ENCODE measurements around the gene RAD51B. TPM values are rescaled to one million over a fixed set of nuclear protein-coding genes. Genes with fewer than 3 reads are reported as not detected.

Gene RAD51B
- total RNA-seq, 2 donors from 2014 or later: 9.3 to 12.1 TPM

DNA sequence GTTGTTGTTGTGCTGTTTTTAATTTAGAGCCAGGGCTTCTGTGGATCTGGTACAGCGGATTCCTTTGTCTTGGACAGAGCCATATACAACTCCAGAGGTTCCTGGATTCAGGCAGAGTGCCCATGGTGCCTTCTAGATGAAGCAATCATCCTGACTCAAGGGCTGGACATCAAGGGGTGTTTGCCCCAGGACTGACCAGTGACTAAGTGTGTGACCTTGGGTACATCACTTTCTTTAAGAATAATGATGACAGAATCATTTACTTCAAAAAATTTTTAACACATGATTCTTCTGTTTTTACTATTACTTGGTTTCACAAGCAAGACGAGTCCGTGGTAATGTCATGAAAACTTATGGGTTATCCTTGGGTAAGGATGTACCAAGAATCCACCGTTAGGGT is 576.0 kb downstream of the RAD51B start:
- Histone ChIP-seq H3K4me3 (no peak overlapping the region), H3K4me1 (ENCODE audit: control insufficient read depth in 1 of 2, low read depth in 2 of 2) (peaks cover 56 to 88% of the 10 kb centered on the region in 2 donors), H3K27me3 (replicated peaks; ENCODE audit: insufficient read depth) (no peaks in the 10 kb centered on the region), H3K36me3 (no peaks in the 10 kb centered on the region), H3K27ac (peak overlapping the region; percentile 70 to 76), H3K9me3 (no peaks in the 10 kb centered on the region)
- TF ChIP-seq, protein P1, sequence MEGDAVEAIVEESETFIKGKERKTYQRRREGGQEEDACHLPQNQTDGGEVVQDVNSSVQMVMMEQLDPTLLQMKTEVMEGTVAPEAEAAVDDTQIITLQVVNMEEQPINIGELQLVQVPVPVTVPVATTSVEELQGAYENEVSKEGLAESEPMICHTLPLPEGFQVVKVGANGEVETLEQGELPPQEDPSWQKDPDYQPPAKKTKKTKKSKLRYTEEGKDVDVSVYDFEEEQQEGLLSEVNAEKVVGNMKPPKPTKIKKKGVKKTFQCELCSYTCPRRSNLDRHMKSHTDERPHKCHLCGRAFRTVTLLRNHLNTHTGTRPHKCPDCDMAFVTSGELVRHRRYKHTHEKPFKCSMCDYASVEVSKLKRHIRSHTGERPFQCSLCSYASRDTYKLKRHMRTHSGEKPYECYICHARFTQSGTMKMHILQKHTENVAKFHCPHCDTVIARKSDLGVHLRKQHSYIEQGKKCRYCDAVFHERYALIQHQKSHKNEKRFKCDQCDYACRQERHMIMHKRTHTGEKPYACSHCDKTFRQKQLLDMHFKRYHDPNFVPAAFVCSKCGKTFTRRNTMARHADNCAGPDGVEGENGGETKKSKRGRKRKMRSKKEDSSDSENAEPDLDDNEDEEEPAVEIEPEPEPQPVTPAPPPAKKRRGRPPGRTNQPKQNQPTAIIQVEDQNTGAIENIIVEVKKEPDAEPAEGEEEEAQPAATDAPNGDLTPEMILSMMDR (IDR thresholded peaks at IDR 0.05): no peak
- ATAC-seq (ENCODE audit: insufficient number of reproducible peaks, low FRiP score, low read depth) (peak; percentile 75), DNase-seq (ENCODE audit: low spot score) (peak; percentile 51)

DNA sequence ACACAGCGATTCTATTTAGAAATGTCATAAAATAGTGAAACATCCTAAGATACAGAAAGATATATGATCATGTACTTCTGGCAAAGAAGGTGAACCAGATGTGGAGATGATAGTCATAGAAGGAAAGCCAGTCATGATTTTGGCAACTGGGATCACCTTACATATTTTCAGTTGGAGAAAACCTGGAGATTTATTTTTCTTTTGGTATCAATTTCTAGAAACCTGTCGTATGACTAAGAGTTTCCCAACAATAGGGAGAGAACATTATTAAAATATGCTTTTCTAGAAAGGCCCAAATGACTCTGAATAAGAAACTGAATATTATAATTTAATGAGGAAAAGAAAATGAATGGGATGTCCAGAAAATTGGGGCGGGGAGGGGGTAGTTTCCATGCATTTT is 576.9 kb downstream of the RAD51B start:
- peaks cover 52 to 88% of the 10 kb centered on the region in 2 donors for H3K4me1 ChIP-seq (ENCODE audit: control insufficient read depth in 1 of 2, low read depth in 2 of 2)
- peak overlapping the region; percentile 70 to 76 for H3K27ac ChIP-seq
- TF ChIP-seq, protein P1 (IDR thresholded peaks at IDR 0.05): no peak
- no peaks in the 10 kb centered on the region for H3K9me3 ChIP-seq
- no peak for DNase-seq (ENCODE audit: low spot score)
- no peaks in the 10 kb centered on the region for H3K36me3 ChIP-seq
- H3K4me3 ChIP-seq: no peak overlapping the region
- H3K27me3 ChIP-seq (replicated peaks; ENCODE audit: insufficient read depth): no peaks in the 10 kb centered on the region
- no peak for ATAC-seq (ENCODE audit: insufficient number of reproducible peaks, low FRiP score, low read depth)

DNA sequence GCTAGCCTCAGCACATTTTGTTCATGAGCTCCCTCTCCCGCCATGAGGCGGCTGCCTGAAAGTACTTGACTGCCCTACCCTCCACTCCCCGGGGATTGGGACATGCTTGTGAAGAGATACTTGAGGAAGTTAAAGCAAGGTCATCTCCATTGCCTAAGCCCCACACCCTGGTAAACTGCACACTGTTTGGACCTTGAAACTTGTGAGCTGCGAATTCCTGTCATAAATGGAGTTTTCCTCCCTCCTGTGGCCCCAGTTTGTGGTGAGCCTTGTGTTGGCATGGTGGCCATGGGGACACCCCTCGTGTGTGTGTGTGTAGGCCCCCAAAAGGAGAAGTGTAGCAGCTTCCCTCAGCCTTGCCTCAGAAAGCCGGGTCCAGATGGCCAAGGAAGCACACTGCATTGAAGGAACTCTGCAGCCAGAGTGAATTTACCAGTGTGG is 577.8 kb downstream of the RAD51B start:
- ATAC-seq (ENCODE audit: insufficient number of reproducible peaks, low FRiP score, low read depth) (no peak), DNase-seq (ENCODE audit: low spot score) (no peak)
- Histone ChIP-seq H3K9me3 (no peaks in the 10 kb centered on the region), H3K27me3 (replicated peaks; ENCODE audit: insufficient read depth) (no peaks in the 10 kb centered on the region), H3K36me3 (no peaks in the 10 kb centered on the region), H3K4me3 (no peak overlapping the region), H3K27ac (peak overlapping the region in 1 of 2 donors; percentile 76), H3K4me1 (ENCODE audit: control insufficient read depth in 1 of 2, low read depth in 2 of 2) (peaks cover 52 to 88% of the 10 kb centered on the region in 2 donors)
- TF ChIP-seq, protein P1 (IDR thresholded peaks at IDR 0.05): no peak

DNA sequence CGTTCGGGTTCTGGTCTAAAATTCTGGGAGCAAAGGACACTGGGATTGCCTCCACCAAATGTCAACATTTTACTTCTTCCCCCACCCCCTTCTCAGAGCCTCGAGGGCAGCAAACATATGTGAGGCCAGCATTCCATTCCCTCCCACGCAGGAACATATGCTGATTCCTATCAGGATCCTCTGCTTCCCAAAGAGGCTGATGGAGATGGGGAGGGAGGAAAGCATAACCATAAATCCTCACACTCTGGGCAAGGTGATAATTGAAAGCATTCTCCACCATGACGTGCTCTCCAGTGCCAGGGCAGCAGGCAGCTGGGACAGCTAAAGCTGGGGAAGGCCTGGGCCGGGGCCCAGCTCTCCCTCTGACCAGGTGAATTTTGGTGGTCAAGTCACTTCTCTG is 578.2 kb downstream of the RAD51B start:
- no peaks in the 10 kb centered on the region for H3K27me3 ChIP-seq (replicated peaks; ENCODE audit: insufficient read depth)
- H3K36me3 ChIP-seq: no peaks in the 10 kb centered on the region
- ATAC-seq (ENCODE audit: insufficient number of reproducible peaks, low FRiP score, low read depth): no peak
- H3K27ac ChIP-seq: peak overlapping the region in 1 of 2 donors; percentile 76
- TF ChIP-seq, protein P1 (IDR thresholded peaks at IDR 0.05): no peak
- DNase-seq (ENCODE audit: low spot score): no peak
- no peaks in the 10 kb centered on the region for H3K9me3 ChIP-seq
- no peak overlapping the region for H3K4me3 ChIP-seq
- H3K4me1 ChIP-seq (ENCODE audit: control insufficient read depth in 1 of 2, low read depth in 2 of 2): peaks cover 53 to 88% of the 10 kb centered on the region in 2 donors

DNA sequence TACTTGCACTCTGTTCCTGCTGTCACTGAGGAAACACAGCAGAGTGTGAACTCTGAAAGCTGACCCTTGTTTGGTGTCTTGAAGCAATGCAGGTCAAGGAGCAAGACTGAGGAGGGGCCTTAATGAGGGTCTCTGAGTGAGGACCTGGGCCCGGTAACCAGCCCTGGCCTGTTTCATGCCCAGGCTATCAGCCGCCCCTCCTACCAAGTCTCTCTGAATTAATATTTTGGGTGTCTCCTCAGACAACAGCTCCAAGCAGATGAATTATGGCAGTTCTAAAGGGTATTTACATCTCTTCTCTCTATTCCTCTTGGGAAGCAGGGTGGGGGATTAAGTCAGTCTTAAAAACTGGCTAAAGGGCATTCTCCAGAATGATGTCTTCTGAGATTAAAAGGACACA is 578.8 kb downstream of the RAD51B start:
- Histone ChIP-seq H3K27me3 (replicated peaks; ENCODE audit: insufficient read depth) (no peaks in the 10 kb centered on the region), H3K9me3 (no peaks in the 10 kb centered on the region), H3K27ac (no peak overlapping the region), H3K4me1 (ENCODE audit: control insufficient read depth in 1 of 2, low read depth in 2 of 2) (peaks cover 53 to 88% of the 10 kb centered on the region in 2 donors), H3K36me3 (no peaks in the 10 kb centered on the region), H3K4me3 (no peak overlapping the region)
- DNase-seq (ENCODE audit: low spot score): no peak
- no peak for ATAC-seq (ENCODE audit: insufficient number of reproducible peaks, low FRiP score, low read depth)
- TF ChIP-seq, protein P1 (IDR thresholded peaks at IDR 0.05): no peak

Data from thoracic aorta (tissue), 2 donors.